GM19043 (cell line): Measurements from ENCODE around the gene MYL12A.

Source experiments
- ATAC-seq: cut with Tn5 transposase; IDR thresholded peaks from one replicate; pipeline ENCODE4 v1.9.1; 2021; ENCODE audit warnings: low read depth; ENCODE audit not compliant: unreplicated experiment

MYL12A gene

DNA sequence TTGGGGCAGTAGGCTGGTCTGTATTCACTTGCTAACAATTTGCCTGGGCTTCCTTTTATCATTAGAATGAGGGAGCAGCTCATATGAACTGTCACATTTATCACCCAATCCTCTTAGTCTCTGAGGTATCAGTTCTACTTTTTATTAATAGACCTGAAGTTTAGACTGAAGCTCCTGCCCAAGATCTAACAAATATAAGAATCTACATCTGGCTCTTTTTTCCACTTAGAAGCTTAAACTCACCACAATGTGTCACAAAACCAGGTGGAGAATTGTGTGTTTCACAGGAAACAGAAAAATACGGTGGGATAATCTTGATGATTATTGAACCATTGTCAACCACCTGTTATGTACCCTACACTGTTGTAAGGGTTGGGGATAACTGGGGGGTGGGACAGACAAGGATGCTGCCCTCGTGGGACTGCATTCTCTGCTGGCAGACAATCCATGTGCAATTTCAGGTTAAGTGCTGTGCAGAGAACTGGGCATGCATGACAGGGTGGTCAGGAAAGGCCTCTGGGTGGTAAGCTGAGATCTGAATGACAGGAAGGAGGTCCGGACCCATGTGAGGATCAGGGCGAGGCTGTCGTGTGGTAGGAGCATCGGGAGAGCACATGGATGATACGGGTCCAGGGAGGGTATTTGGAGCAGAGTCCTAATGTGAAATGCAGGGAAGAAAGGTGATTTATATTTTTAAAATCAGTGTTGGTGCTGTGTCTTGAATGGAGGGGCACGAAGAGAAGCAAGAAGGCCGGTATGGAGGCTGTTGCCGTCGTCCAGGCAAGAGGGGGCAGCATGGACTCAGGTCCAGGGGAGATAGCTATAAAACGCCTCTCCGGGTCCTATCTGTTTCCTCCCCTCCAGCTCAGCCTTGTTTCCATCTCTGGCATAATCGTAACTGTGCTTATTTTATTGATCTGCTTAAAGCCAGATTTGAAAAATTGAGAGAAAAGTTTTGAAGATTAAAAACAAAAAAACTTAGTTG, 31.9 kb downstream of the MYL12A start:
- ATAC-seq = peak; percentile 85

GRCh38 chr18:3281456-3282400, 34.1 kb downstream of the MYL12A start:
- no peak for ATAC-seq

DNA sequence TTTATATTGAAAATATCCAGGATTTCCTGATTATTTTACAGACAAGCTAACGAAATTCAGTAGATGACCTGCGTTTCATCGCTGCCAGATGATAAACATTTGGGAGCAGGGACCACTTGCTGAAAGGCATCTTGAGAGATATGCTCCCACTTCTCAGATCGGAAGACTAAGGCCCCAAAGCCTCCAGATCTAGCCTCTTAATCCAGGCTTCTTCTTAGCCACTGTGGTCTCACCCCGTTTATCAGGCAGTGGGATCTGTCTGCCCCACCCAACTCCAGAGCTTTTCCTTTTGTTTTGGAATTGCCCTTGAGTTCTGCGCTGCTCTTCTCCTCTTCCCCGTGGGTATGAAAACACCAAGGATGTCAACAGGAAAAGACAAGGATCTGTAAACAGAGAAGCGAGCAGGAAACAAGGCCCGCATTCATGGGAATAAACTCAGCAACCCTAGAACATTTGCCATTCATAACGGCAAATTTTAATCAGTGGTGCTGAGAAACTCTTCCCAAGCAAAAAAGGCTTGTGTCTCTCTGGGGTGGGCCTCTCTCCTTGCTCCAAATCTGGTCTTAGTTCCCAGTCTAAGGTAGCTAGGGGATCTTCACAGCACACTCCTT, 35.8 kb downstream of the MYL12A start:
- ATAC-seq = no peak

- no peak for ATAC-seq
Measured at GRCh38 chr18:3283908-3284307, 36.3 kb downstream of the MYL12A start.

DNA sequence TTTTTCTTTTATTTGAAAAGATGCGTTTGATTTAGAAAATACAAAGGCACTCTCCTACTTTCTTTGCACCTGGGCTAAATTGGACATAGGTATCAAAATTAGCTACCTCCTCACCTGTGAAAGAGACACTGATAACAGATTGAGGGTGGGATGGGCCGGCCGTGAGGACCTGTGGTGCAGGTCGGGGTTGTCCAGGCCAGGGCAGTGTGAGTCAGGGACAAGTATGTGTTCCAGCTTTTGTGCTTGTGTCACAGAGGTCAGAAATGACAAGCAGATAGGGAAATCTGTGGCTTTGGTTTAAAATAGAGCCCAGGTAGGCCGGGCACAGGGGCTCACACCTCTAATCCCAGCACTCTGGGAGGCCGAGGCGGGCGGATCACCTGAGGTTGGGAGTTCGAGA, 36.9 kb downstream of the MYL12A start:
- ATAC-seq = no peak

GRCh38 chr18:3286159-3286558, 38.6 kb downstream of the MYL12A start:
- no peak for ATAC-seq

GRCh38 chr18:3293196-3293951, 45.8 kb downstream of the MYL12A start:
- no peak for ATAC-seq

DNA sequence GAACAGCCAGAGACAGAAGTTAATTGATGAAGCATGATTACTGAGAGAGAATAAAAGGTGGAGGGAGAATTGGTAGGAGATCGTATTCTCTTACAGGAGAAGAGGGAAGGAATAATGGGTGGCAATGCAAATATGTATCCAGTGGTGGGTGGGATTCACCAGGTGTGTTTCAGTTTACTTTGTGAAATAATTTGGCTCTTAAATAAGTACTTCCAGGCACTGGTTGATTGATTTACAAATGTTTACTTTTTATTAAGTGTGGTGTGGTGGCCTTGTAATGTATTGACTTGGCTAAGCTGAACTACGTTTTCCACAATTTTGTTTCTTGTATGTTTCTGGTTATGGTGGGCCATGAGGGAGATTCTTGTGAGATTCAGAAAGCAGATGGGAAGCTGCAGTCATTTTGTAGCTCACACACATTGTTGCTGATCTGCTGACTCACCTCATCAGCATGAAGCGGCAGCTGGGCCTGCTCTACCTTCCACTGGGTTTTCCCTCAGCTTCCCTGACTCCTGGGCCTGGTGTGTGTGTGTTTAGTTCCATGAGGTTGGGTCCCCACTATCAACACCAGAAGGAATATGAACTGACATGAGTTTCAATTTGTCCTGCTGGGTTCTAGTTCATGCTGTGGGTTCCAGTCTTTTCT, 47.0 kb downstream of the MYL12A start:
- ATAC-seq = no peak

DNA sequence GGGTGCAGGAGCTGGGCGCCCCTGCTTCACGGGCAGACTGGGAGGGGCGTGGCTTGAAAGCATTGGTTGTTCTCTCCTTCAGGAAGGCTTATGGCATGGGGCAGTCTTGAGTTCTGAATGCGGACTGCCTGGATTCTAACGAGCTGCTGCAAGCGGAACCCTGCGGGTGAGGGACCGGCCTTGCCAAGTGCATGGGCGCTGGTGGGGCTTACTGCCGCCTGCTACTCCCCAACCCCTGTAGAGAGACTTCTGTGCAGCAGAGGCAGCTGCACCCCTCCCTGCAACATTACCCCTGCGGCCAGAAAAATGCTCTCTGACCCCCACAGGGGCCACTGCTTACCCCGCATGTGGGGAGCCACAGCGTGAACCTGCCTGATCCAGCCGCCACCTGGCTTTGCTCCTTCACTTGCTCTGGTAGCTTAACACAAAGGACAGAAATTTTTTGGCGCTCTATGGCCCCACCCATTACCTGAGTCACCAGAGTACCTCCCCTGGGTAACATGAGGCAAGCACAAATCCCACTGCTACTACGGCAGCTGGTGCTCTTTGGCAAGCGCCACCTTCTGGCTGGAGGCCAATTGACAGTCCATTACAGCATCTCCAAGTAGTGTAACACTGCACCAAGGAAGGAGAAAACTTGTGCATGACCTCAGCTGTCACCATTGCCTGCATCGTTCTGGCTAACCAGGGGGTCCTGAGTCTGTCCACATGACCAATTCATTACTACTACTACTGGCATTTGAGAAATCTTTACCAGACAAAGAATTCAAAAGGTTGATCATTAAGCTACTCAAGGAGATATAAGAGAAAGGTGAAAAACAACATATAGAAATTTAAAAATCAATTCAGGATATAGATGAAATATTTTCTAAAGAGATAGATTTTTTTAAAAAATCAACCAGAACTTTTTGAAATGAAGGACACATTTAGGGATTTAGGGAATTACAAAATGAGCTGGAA, 49.7 kb downstream of the MYL12A start:
- ATAC-seq = peak; percentile 99

DNA sequence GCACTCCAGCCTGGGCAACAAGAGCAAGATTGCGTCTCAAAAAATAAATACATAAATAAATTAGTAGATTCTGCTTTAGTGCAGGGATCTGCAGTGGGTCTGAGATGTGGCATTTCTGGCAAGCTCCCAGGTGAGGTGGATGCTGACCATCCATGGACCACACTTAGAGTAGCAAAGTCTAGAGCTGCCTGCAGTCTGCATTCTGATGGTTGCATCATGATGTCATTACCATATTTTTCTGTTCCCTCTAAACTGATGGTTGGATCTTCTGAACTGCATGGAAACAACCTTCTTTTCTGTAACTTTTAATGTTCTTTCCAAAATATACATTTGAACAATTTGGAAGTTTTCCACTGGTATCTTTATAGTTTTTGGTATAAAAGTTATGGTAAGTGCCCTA, 57.2 kb downstream of the MYL12A start:
- no peak for ATAC-seq

- ATAC-seq = no peak
Measured at GRCh38 chr18:3305354-3305762, 57.8 kb downstream of the MYL12A start.
